Gastrocnemius medialis (tissue), 4 donors: Measurements from ENCODE around the gene SLX4IP.

ENCODE experiments used
- CTCF ChIP-seq, 5 experiments: fragments of 450-650 bp in 3 of 5; fragments of 200-600 bp in 2 of 5; sonication (generic) in 2 of 5; IDR thresholded peaks in 4 of 5; conservative IDR thresholded peaks in 1 of 5; 1 replicate in 4 of 5; 2 replicates in 1 of 5; pipeline ENCODE4 v1.5.1; 2016 to 2019; ENCODE audit warnings: antibody characterized with exemption in 5 of 5, mild to moderate bottlenecking in 3 of 5, moderate library complexity in 3 of 5
- POLR2A ChIP-seq, 2 donors: fragments of 450-650 bp; IDR thresholded peaks; one replicate each; pipeline ENCODE4 v1.6.1; 2017; ENCODE audit warnings: antibody characterized with exemption in 2 of 2, mild to moderate bottlenecking in 2 of 2, moderate library complexity in 2 of 2

GRCh38 chr20:10668677-10669368 lies 233.7 kb downstream of the SLX4IP start:
- TF ChIP-seq CTCF (IDR thresholded peaks at IDR 0.05 in 4 of 5, conservative IDR thresholded peaks at IDR 0.05 in 1 of 5) = no peak
- no peak for TF ChIP-seq POLR2A (IDR thresholded peaks at IDR 0.05)
